Activated CD4-positive, alpha-beta T cell treated with anti-CD3 and anti-CD28 coated beads for 36 hours (primary cell): ENCODE measurements around the gene CDK18. TPM values are rescaled to one million over a fixed set of nuclear protein-coding genes. Genes with fewer than 3 reads are reported as not detected.

Experiments
- ATAC-seq: fragments of 200-7000 bp; cut with Tn5 transposase; one replicate; pipeline ENCODE4 v1.10.0; 2021; ENCODE audit warnings: mild to moderate bottlenecking, moderate library complexity
- CTCF ChIA-PET: fragments of 350-600 bp; sonication (Branson Sonifier 250); formaldehyde crosslinking; loops from one replicate; lab custom pipeline; 2021; ENCODE audit warnings: antibody characterized with exemption; lab: Charles Lee
- POLR2A ChIA-PET: fragments of 350-600 bp; sonication (Branson Sonifier 250); formaldehyde crosslinking; loops from one replicate; lab custom pipeline; 2021; ENCODE audit warnings: antibody characterized with exemption, inconsistent platforms; lab: Charles Lee
- DNase-seq: peaks from one replicate; pipeline ENCODE4 v3.0.0-alpha.2; 2020
- H3K27ac Mint-ChIP-seq: one replicate; pipeline ENCODE4 v1.8.0; 2021; ENCODE audit warnings: mixed read lengths
- H3K27me3 Mint-ChIP-seq: one replicate; pipeline ENCODE4 v1.8.0; 2021; ENCODE audit warnings: mixed read lengths
- H3K36me3 Mint-ChIP-seq: one replicate; pipeline ENCODE4 v1.8.0; 2021; ENCODE audit warnings: low read depth, mixed read lengths
- H3K4me1 Mint-ChIP-seq: one replicate; pipeline ENCODE4 v1.8.0; 2021; ENCODE audit warnings: mixed read lengths
- H3K4me3 Mint-ChIP-seq: one replicate; pipeline ENCODE4 v1.8.0; 2021; ENCODE audit warnings: mild to moderate bottlenecking, moderate library complexity, mixed read lengths
- H3K9me3 Mint-ChIP-seq: one replicate; pipeline ENCODE4 v1.8.0; 2021; ENCODE audit warnings: low read depth, mixed read lengths
- intact Hi-C, 2 experiments: fragments of 100-400 bp; cut with DNase I in 1 of 2; cut with micrococcal nuclease in 1 of 2; formaldehyde crosslinking; loops; one replicate each; pipeline versions ENCODE4 v1.14.2 to v1.15.1; 2022 to 2024; cut with DNase I, micrococcal nuclease
- total RNA-seq, 2 experiments: library from RNA; stranded (reverse); gene quantifications; one replicate each; pipeline ENCODE4 v1.2.3, GENCODE V29; 2021

Gene CDK18
- total RNA-seq, 2 experiments from 2014 or later, result 4.9 to 5.9 TPM

DNA sequence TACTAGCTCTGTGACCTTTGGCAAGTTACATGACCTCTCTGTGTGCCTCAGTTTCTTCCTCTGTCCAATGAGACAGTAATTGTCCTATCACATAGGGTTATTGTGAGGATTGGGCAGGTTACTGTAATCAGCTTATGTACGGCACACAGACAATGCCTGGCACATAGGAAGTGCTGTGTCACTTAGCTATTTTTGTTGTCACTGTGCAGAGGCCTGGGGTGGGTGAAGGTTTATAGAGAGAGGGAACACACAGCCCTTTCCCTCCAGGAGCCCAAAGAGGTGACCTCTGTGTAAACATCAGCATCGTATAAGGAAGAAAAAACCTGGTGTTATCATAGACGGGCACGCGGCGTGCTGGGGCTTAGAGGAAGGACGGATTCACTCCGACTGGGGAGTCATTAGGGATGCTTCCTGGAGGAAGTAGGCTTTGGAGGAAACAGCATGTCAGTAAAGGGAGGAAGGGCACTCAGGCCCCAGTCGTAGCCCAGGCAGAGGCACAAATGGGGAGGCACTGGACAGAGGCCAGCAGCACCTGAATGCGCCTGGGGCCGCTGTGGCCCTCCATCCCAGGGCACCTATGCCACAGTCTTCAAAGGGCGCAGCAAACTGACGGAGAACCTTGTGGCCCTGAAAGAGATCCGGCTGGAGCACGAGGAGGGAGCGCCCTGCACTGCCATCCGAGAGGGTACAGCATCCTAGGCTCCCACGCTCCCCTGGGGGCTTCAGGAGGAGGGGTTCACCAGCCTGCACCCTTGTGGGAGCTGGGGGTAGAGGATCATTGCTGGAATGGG lies 21.2 kb downstream of the CDK18 start:
- ATAC-seq, result no peak

DNA sequence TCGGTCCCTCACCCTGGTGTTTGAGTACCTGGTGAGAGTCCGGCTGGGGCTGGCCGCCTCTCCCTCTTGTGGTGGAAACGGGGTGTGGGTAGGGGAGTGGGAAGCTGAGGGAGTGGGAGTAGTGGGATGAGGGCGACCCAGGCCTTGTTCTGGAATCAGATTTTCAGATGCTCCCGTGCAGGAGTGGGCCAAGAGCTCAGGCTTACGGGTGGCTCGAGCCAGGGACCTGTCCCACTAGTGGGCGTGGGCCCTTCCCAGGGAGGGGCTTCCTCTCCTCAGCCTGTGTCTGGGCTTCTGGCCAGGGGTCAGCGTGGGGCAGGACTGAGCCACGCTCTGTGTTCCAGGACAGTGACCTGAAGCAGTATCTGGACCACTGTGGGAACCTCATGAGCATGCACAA lies 22.0 kb downstream of the CDK18 start:
- Mint-ChIP-seq H3K36me3 (no peaks in the 10 kb centered on the region), H3K27ac (no peak overlapping the region), H3K4me1 (no peaks in the 10 kb centered on the region), H3K9me3 (no peaks in the 10 kb centered on the region), H3K27me3 (no peaks in the 10 kb centered on the region), H3K4me3 (no peak overlapping the region)
- DNase-seq (no peak), ATAC-seq (no peak)
- CTCF ChIA-PET, result interaction anchor here (0.6 to 6.7 kb wide), 9 partner anchors 30 to 380 kb away, joined by 3 to 191 read pairs (median 4); no protein-coding TSS in a partner anchor
- POLR2A ChIA-PET, result no interaction called here
- intact Hi-C loops, result no loop called here

More for the DNA sequence above, 21.2 kb downstream of the CDK18 start:
- Mint-ChIP-seq H3K27me3 (no peaks in the 10 kb centered on the region), H3K36me3 (no peaks in the 10 kb centered on the region), H3K9me3 (no peaks in the 10 kb centered on the region), H3K4me3 (no peak overlapping the region), H3K27ac (no peak overlapping the region), H3K4me1 (no peaks in the 10 kb centered on the region)
- POLR2A ChIA-PET, result interaction anchor here (0.6 to 1.4 kb wide), 2 partner anchors 27 to 199 kb away, joined by 3 read pairs; no protein-coding TSS in a partner anchor
- no peak for DNase-seq
- intact Hi-C loops, result loop anchor here in 1 of 2 experiments (2.0 kb wide), 1 partner anchor 191 kb away; no protein-coding TSS in a partner anchor
- CTCF ChIA-PET, result interaction anchor here (0.6 to 6.7 kb wide), 26 partner anchors 12 to 406 kb away, joined by 3 to 191 read pairs (median 6); partner anchors contain the start of gene ELK4

DNA sequence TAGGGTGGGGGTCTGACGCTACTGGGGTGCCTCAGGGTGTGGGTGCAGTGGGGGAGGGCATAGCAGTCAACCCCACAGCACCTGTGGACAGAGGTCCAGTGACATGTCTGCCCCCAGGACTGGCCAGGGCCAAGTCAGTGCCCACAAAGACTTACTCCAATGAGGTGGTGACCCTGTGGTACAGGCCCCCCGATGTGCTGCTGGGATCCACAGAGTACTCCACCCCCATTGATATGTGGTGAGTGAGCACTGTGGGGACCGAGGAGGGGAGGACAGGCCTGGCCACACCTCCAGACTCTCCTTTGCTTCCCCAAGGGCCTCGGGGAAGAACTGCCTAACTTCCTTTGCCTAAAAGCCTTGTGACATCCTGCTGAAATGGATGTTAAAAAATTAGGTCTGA lies 23.5 kb downstream of the CDK18 start:
- Mint-ChIP-seq H3K27me3 (no peaks in the 10 kb centered on the region), H3K4me1 (no peaks in the 10 kb centered on the region), H3K4me3 (no peak overlapping the region), H3K9me3 (no peaks in the 10 kb centered on the region), H3K27ac (no peak overlapping the region), H3K36me3 (no peaks in the 10 kb centered on the region)
- ATAC-seq (no peak), DNase-seq (no peak)
- intact Hi-C loops, result loop anchor here (2.0 kb wide), 2 partner anchors 57 to 65 kb away; no protein-coding TSS in a partner anchor
- POLR2A ChIA-PET, result no interaction called here
- CTCF ChIA-PET, result interaction anchor here (6.7 kb wide), 1 partner anchor 40 kb away, joined by 191 read pairs; no protein-coding TSS in a partner anchor

DNA sequence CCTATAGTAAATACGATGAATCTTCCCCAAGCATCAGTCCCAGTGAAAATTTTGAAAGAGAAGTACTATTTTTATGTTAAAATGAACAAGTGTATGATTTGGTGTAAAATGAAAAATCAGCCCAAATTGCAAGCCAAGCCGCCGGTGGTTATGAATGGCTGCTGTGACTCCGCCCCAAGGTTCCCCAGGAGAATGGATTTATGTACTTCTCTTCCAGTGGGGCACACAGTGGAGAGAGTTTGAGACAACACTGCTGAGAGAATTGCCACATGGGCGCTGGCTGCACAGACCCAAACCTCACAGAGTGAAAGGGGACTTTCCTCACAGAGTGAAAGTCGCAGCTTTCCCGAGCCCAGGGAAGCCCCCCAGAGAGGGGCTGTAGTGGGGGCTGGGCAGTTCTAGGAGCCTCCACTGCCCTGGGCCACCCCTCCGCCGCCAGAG lies 24.0 kb downstream of the CDK18 start:
- DNase-seq (no peak), ATAC-seq (no peak)
- H3K4me3 Mint-ChIP-seq, result no peak overlapping the region
- no peaks in the 10 kb centered on the region for H3K4me1 Mint-ChIP-seq
- ChIA-PET CTCF (interaction anchor here (0.6 to 4.3 kb wide), 20 partner anchors 8 to 201 kb away, joined by 3 to 48 read pairs (median 3); no protein-coding TSS in a partner anchor), POLR2A (no interaction called here)
- intact Hi-C loops, result loop anchor here (2.0 kb wide), 2 partner anchors 56 to 64 kb away; no protein-coding TSS in a partner anchor
- no peaks in the 10 kb centered on the region for H3K27me3 Mint-ChIP-seq
- no peaks in the 10 kb centered on the region for H3K36me3 Mint-ChIP-seq
- no peaks in the 10 kb centered on the region for H3K9me3 Mint-ChIP-seq
- no peak overlapping the region for H3K27ac Mint-ChIP-seq

DNA sequence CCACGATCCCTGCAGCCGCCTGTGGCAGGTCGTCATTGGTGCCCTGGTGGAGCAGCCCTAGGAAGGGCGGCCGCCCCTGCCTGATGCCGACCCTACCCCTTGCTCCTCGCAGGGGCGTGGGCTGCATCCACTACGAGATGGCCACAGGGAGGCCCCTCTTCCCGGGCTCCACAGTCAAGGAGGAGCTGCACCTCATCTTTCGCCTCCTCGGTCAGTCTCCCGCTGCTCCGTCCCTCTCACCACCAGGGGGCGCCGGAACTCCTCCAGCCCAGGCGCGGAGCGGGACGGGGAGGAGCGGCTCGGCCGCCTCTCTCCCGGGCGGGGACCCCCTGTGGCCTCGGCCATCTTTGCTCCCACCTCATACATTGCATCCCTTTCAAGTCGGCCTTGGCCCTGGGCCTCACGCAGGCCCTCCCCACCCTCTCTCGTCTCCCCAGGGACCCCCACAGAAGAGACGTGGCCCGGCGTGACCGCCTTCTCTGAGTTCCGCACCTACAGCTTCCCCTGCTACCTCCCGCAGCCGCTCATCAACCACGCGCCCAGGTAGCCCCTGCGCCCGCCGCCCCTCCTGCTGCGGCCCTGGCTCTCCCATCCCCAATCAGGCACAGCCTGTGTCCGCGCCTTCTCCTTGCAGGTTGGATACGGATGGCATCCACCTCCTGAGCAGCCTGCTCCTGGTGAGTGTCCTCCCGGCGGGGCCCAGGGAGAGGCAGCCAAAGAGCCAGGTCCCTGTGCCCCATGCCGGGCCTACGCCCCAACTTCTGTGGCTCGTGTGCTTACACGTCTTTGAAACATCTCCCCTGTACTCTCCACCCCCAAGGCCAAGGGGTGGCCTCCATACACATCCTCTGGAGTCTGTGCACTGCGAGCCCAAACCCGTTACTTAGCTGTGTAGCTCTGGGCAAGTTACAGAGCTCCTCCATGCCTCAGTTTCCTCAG lies 24.7 kb downstream of the CDK18 start:
- Mint-ChIP-seq H3K4me3 (no peak overlapping the region), H3K4me1 (no peaks in the 10 kb centered on the region), H3K36me3 (no peaks in the 10 kb centered on the region), H3K9me3 (no peaks in the 10 kb centered on the region), H3K27ac (no peak overlapping the region), H3K27me3 (no peaks in the 10 kb centered on the region)
- ChIA-PET POLR2A (interaction anchor here (0.6 kb wide), 1 partner anchor 64 kb away, joined by 5 read pairs; no protein-coding TSS in a partner anchor), CTCF (interaction anchor here (0.5 to 4.3 kb wide), 23 partner anchors 8 to 219 kb away, joined by 3 to 48 read pairs (median 3); no protein-coding TSS in a partner anchor)
- ATAC-seq, result peak; percentile 90
- peak; percentile 91 for DNase-seq
- intact Hi-C loops, result loop anchor here (1.0 to 2.0 kb wide), 4 partner anchors 56 to 128 kb away; partner anchors contain the start of gene ELK4 (in 2 of the 2)

DNA sequence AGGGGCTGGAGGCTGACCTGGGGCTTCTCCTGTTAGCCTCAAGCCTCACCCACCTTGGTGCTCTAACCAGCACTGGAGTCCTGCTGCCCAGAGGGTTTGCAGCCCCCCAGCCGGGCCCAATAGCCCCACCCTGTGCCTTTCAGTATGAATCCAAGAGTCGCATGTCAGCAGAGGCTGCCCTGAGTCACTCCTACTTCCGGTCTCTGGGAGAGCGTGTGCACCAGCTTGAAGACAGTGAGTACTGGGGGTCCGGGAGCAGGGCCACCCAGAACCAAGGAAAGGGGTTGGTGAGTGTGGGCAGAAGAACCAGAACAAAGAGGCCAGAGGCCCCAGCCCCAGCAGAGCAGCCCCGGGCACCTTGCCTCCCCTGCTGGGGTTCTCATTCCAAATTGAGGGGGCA lies 25.6 kb downstream of the CDK18 start:
- Mint-ChIP-seq H3K9me3 (no peaks in the 10 kb centered on the region), H3K36me3 (no peaks in the 10 kb centered on the region), H3K4me1 (no peaks in the 10 kb centered on the region), H3K27me3 (no peaks in the 10 kb centered on the region), H3K4me3 (no peak overlapping the region), H3K27ac (no peak overlapping the region)
- intact Hi-C loops, result no loop called here
- CTCF ChIA-PET, result interaction anchor here (0.5 to 4.3 kb wide), 10 partner anchors 12 to 422 kb away, joined by 3 to 48 read pairs (median 6); no protein-coding TSS in a partner anchor
- POLR2A ChIA-PET, result interaction anchor here (0.6 kb wide), 1 partner anchor 63 kb away, joined by 5 read pairs; no protein-coding TSS in a partner anchor
- DNase-seq, result no peak
- no peak for ATAC-seq

DNA sequence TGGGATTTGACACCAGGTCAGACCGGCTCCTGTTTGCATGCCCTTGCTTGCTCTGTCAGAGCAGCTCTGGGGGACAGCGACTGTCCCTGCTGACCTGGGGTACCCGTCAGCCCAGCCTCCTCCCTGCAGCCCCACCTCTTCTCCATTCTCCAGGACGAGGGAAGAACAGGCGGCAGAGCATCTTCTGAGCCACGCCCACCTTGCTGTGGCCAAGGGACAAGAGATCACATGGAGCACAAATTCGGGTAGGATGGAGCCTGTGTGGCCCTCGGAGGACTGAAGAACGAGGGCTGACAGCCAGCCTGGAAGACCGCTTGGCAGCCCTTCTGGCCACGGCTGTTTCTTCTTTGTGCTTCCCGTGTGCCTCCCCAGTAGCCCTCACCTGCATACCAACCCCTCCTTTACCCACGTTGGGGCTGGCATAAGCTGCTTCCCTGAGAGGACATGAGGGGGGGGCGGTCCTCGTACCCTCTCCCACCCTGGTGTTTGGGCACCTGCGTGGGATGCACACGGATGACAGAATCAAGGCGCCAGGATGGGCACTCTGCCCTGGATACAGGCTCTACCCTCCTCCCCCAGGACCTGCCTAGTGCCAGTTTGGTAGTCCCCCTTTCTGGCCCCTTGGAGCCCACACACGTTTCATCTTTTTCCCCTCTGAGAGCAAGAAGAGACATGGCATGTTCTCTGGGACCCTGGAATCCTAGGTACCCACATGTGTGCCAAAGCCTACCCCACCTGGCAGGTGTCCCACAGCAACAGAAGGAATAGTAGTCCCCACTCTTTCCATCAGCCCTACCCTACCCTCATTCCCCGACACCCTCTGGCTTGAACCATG lies 26.9 kb downstream of the CDK18 start:
- Mint-ChIP-seq H3K36me3 (no peaks in the 10 kb centered on the region), H3K27ac (no peak overlapping the region), H3K27me3 (no peaks in the 10 kb centered on the region), H3K4me1 (no peaks in the 10 kb centered on the region), H3K9me3 (no peaks in the 10 kb centered on the region), H3K4me3 (no peak overlapping the region)
- intact Hi-C loops, result no loop called here
- DNase-seq (no peak), ATAC-seq (no peak)
- CTCF ChIA-PET, result interaction anchor here (0.6 to 4.3 kb wide), 9 partner anchors 32 to 513 kb away, joined by 3 to 48 read pairs (median 3); no protein-coding TSS in a partner anchor
- POLR2A ChIA-PET, result no interaction called here

DNA sequence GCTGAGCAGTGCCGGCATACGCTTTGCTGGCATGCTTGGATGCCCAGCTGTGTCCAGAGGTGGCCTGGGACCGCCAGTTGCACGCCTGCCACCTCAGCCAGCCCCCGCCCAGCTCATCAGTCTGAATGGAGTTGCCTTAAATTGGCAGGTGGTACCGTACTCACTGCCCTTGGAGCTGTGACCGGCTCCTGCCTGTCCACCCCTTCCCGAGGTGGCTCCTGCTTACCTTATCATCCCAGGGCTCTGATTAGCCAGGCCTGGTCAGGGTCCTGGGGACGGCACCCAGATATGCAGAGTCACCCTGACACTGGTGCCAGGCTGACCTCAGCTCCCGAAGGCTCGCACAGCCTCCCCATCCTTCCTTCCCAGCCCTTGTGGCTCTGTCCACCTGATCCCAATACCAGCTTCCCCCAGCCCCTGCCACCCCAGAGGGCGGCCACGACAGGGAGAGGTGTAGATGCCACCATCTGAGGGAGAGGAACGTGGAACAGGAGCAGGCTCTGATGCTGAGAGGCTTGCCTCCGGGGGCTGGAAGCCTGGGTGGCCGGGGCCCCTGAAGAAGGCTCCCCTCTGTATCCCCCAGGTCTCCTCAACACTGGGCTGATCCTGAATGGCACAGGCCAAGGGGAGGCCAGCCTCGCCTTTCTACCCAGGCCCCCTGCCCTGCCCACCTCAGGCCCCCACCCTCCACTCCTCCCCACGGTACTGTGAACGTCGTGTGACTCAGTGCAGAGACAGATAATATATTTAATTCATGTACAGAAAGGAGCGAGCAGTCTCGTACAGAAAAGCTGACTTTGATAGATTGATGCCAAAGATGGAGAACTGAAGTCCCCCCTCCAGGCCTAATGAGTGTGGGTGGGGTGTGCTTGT lies 27.8 kb downstream of the CDK18 start:
- no peaks in the 10 kb centered on the region for H3K9me3 Mint-ChIP-seq
- H3K27me3 Mint-ChIP-seq, result no peaks in the 10 kb centered on the region
- ChIA-PET CTCF (interaction anchor here (0.6 to 4.3 kb wide), 3 partner anchors 91 to 514 kb away, joined by 3 to 48 read pairs (median 3); no protein-coding TSS in a partner anchor), POLR2A (no interaction called here)
- H3K36me3 Mint-ChIP-seq, result no peaks in the 10 kb centered on the region
- intact Hi-C loops, result no loop called here
- DNase-seq, result no peak
- H3K4me3 Mint-ChIP-seq, result no peak overlapping the region
- no peak overlapping the region for H3K27ac Mint-ChIP-seq
- H3K4me1 Mint-ChIP-seq, result peaks cover 6% of the 10 kb centered on the region
- no peak for ATAC-seq

DNA sequence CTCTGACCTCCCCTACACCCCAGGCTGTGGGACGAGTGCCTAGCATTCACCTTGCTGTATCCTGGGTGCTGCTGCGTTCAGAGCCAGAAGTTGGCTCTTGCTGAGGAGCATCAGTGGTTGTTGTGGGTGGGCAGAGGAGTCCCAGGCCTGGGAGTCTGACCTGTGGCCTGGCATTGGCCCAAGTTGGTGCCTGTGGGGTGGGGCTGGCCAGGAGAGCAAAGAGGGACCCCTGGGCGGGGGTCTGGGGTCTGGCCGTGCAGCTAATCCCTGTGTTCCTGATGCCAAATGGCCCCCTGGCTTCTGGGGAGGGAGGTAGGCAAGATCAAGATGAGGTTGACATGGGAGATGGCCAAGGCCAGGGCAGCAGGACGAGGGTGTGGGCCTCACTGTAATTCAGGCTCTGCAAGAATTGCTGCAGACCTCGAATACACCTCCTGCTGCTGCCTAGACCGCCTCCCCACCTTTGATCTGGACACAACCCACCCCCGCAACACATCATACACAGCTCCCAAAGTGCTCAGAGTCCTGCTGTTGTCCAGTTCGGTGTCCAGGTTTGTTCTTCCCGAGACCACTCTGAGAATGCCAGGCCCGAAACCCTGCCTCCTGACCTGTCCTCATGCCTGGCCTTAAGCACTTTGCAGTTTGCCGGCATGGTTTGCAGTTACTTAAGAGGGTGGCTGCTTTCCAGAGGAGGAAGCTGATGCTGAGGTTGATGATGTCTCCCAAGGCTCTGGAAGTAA lies 28.7 kb downstream of the CDK18 start:
- Mint-ChIP-seq H3K9me3 (no peaks in the 10 kb centered on the region), H3K36me3 (no peaks in the 10 kb centered on the region), H3K27me3 (no peaks in the 10 kb centered on the region), H3K4me3 (no peak overlapping the region), H3K4me1 (peaks cover 7% of the 10 kb centered on the region), H3K27ac (no peak overlapping the region)
- ATAC-seq (no peak), DNase-seq (no peak)
- ChIA-PET CTCF (interaction anchor here (0.6 to 1.2 kb wide), 4 partner anchors 8 to 137 kb away, joined by 3 read pairs; no protein-coding TSS in a partner anchor), POLR2A (no interaction called here)
- intact Hi-C loops, result no loop called here
